ENCODE measurements around the gene PALS1. TPM values are rescaled to one million over a fixed set of nuclear protein-coding genes. Genes with fewer than 3 reads are reported as not detected.

Gene PALS1
- total and polyA plus RNA-seq, 5 donors from 2014 or later = 1.4 to 9.0 (median 1.8) TPM

GRCh38 chr14:67221248-67221981, 19.8 kb upstream of the PALS1 start:
- H3K4me3 Mint-ChIP-seq = no peak overlapping the region
- H3K27me3 ChIP-seq (ENCODE audit: control insufficient read depth, insufficient read depth, low read length) = peaks cover 8% of the 10 kb centered on the region
- DNase-seq (no peak), ATAC-seq (ENCODE audit: low read depth in 2 of 2) (no peak)
- H3K36me3 Mint-ChIP-seq = no peaks in the 10 kb centered on the region
- H3K4me1 ChIP-seq (ENCODE audit: control insufficient read depth, insufficient read depth, low read length, poor library complexity, severe bottlenecking) = no peaks in the 10 kb centered on the region
- no peak overlapping the region for H3K27ac Mint-ChIP-seq
- H3K4me3 ChIP-seq (ENCODE audit: low read depth, low read length) = no peak overlapping the region
- no peaks in the 10 kb centered on the region for H3K4me1 Mint-ChIP-seq
- H3K9me3 Mint-ChIP-seq = peaks cover 0 to 4% (median 0%) of the 10 kb centered on the region in 7 donors
- peaks cover 33% of the 10 kb centered on the region for H3K27me3 Mint-ChIP-seq
- peaks cover 0 to 4% of the 10 kb centered on the region in 2 experiments for H3K9me3 ChIP-seq (ENCODE audit: control insufficient read depth in 2 of 2, low read length in 2 of 2)
- H3K36me3 ChIP-seq (ENCODE audit: control insufficient read depth, insufficient read depth, low read length) = no peaks in the 10 kb centered on the region
- H3K27ac ChIP-seq (ENCODE audit: insufficient read depth, low read length, poor library complexity, severe bottlenecking) = no peak overlapping the region

DNA sequence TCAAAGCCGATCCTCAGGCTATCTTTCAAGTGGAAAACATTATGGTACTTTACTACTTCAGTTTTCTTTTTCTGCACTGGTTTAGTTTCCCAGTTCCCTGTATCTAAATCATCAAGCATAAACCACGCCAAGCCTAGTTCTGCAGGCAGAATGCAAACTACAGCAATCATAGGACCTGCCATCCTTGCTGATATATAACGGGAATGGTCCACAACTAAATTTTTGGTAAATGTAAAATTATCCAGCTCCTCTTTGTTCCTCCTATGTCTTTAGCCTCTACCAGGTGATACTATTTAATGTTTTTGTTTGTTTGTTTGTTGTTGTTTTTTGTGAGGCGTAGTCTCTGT, 19.3 kb upstream of the PALS1 start:
- no peak overlapping the region for H3K4me3 Mint-ChIP-seq
- no peak for ATAC-seq (ENCODE audit: low read depth in 2 of 2)
- H3K9me3 Mint-ChIP-seq = peaks cover 0 to 4% (median 0%) of the 10 kb centered on the region in 7 donors
- H3K4me1 ChIP-seq (ENCODE audit: control insufficient read depth, insufficient read depth, low read length, poor library complexity, severe bottlenecking) = no peaks in the 10 kb centered on the region
- H3K27ac Mint-ChIP-seq = no peak overlapping the region
- no peak for DNase-seq
- H3K36me3 ChIP-seq (ENCODE audit: control insufficient read depth, insufficient read depth, low read length) = no peaks in the 10 kb centered on the region
- peaks cover 33% of the 10 kb centered on the region for H3K27me3 Mint-ChIP-seq
- no peak overlapping the region for H3K4me3 ChIP-seq (ENCODE audit: low read depth, low read length)
- H3K27me3 ChIP-seq (ENCODE audit: control insufficient read depth, insufficient read depth, low read length) = peaks cover 7% of the 10 kb centered on the region
- no peak overlapping the region for H3K27ac ChIP-seq (ENCODE audit: insufficient read depth, low read length, poor library complexity, severe bottlenecking)
- no peaks in the 10 kb centered on the region for H3K36me3 Mint-ChIP-seq
- peaks cover 0 to 4% of the 10 kb centered on the region in 2 experiments for H3K9me3 ChIP-seq (ENCODE audit: control insufficient read depth in 2 of 2, low read length in 2 of 2)
- no peaks in the 10 kb centered on the region for H3K4me1 Mint-ChIP-seq

DNA sequence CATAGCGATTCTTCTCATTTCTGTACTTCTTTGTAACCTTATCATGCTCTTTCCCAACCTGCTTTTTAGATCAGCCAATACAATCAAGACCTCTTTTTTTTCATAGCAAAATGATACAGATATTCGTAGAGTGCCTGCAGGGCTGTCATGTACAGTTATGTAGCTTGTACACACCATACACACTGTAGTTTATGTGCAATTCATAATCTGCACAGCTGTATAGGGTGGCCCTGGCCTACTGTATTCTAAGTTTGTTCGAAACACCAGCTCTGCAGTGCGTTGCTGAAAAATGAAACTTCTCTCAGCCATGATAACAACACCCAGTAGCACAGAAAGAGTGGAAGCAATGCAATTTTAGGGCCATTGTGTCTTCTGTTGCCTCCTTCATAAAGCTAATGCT, 15.7 kb upstream of the PALS1 start:
- Histone ChIP-seq H3K36me3 (ENCODE audit: control insufficient read depth, insufficient read depth, low read length) (no peaks in the 10 kb centered on the region), H3K4me1 (ENCODE audit: control insufficient read depth, insufficient read depth, low read length, poor library complexity, severe bottlenecking) (no peaks in the 10 kb centered on the region), H3K27ac (ENCODE audit: insufficient read depth, low read length, poor library complexity, severe bottlenecking) (no peak overlapping the region), H3K4me3 (ENCODE audit: low read depth, low read length) (no peak overlapping the region), H3K27me3 (ENCODE audit: control insufficient read depth, insufficient read depth, low read length) (peaks cover 3% of the 10 kb centered on the region), H3K9me3 (ENCODE audit: control insufficient read depth in 2 of 2, low read length in 2 of 2) (no peaks in the 10 kb centered on the region)
- DNase-seq = no peak
- Mint-ChIP-seq H3K4me1 (no peaks in the 10 kb centered on the region), H3K27ac (no peak overlapping the region), H3K27me3 (peaks cover 33% of the 10 kb centered on the region), H3K36me3 (no peaks in the 10 kb centered on the region), H3K4me3 (no peak overlapping the region), H3K9me3 (peaks cover 0 to 2% (median 0%) of the 10 kb centered on the region in 7 donors)
- ATAC-seq (ENCODE audit: low read depth in 2 of 2) = no peak

DNA sequence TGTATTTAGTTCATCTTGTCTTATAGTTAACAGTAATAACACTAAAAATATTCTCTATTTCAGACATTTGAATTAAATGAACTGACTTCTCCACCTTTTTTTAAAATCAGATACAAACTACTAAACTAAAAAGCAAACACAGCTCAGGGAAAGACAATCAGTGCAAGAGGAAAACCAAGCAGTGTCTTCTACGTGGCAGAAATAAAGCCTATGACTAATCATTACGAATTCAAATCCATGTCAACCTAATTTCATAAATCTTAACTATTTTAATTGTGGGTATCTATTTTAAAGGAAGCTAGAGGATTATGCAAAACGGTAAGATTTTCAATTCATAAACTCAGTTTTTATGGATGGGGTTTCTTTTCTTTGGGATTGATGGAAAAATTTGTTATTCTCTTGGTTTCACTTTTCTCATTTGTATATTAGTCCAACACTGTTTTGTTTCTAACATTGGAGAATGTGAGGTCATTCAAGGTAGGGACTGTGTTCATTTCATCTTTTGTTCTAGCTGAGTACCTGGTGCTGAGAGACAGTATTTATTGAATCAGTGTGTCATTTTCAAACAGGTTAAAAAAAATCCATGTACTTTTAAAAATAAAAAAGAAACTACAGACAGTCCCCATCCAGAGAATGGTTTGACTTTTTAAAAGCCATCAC, 12.8 kb upstream of the PALS1 start:
- peaks cover under 1% of the 10 kb centered on the region for H3K27me3 ChIP-seq (ENCODE audit: control insufficient read depth, insufficient read depth, low read length)
- no peak overlapping the region for H3K4me3 Mint-ChIP-seq
- ATAC-seq (ENCODE audit: low read depth in 2 of 2) (no peak), DNase-seq (no peak)
- no peaks in the 10 kb centered on the region for H3K4me1 ChIP-seq (ENCODE audit: control insufficient read depth, insufficient read depth, low read length, poor library complexity, severe bottlenecking)
- peaks cover 15% of the 10 kb centered on the region for H3K27me3 Mint-ChIP-seq
- H3K4me3 ChIP-seq (ENCODE audit: low read depth, low read length) = no peak overlapping the region
- H3K27ac Mint-ChIP-seq = peak overlapping the region in 1 of 3 donors; percentile 15
- no peaks in the 10 kb centered on the region for H3K36me3 ChIP-seq (ENCODE audit: control insufficient read depth, insufficient read depth, low read length)
- H3K27ac ChIP-seq (ENCODE audit: insufficient read depth, low read length, poor library complexity, severe bottlenecking) = no peak overlapping the region
- no peaks in the 10 kb centered on the region for H3K9me3 ChIP-seq (ENCODE audit: control insufficient read depth in 2 of 2, low read length in 2 of 2)
- H3K9me3 Mint-ChIP-seq = peaks cover 0 to 2% (median 0%) of the 10 kb centered on the region in 7 donors
- no peaks in the 10 kb centered on the region for H3K36me3 Mint-ChIP-seq
- H3K4me1 Mint-ChIP-seq = no peaks in the 10 kb centered on the region

DNA sequence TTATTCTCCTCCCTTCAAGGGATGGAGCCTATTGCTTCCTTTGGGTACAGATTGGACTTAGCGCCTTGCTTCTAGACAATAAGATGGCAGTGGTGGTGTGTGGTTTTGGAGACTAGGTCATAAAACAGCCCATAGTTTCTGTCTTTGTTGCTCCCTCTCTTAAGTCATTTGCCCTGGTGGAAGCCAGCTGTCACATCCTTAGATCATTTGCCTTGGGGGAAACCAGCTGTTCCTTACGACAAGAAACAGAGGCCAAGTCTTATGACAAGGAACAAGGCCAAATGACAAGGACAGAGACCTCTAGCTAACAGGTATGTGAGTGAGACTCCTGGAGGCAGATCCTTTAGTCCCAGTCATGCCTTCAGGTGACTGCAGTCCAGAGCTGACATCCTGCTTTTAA, 9.2 kb upstream of the PALS1 start:
- no peaks in the 10 kb centered on the region for H3K36me3 ChIP-seq (ENCODE audit: control insufficient read depth, insufficient read depth, low read length)
- Mint-ChIP-seq H3K27me3 (peaks cover 5% of the 10 kb centered on the region), H3K4me3 (no peak overlapping the region), H3K4me1 (no peaks in the 10 kb centered on the region), H3K9me3 (no peaks in the 10 kb centered on the region), H3K27ac (no peak overlapping the region), H3K36me3 (no peaks in the 10 kb centered on the region)
- H3K27me3 ChIP-seq (ENCODE audit: control insufficient read depth, insufficient read depth, low read length) = no peaks in the 10 kb centered on the region
- ATAC-seq (ENCODE audit: low read depth in 2 of 2) (no peak), DNase-seq (peak in 1 of 3 donors; percentile 4)
- no peak overlapping the region for H3K27ac ChIP-seq (ENCODE audit: insufficient read depth, low read length, poor library complexity, severe bottlenecking)
- no peaks in the 10 kb centered on the region for H3K4me1 ChIP-seq (ENCODE audit: control insufficient read depth, insufficient read depth, low read length, poor library complexity, severe bottlenecking)
- no peaks in the 10 kb centered on the region for H3K9me3 ChIP-seq (ENCODE audit: control insufficient read depth in 2 of 2, low read length in 2 of 2)
- H3K4me3 ChIP-seq (ENCODE audit: low read depth, low read length) = no peak overlapping the region

DNA sequence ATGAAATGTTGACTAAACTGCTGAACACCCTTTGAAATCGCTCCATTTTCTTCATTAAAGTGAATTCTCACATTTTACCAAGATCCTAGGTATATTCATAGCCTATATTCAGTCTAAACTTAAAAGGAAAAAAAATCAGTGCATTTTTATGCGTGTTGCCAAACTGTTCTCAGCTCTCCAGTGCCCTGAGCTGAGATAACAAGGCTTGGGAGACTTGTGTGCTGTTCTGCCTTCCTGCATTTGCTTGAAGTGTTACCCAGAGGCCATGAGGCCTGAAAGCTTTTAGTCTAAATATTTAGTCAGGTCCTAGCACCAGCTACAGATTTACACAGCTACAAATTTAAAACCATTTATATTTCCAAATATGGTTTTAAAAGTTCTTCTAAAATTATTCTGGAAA, 8.6 kb upstream of the PALS1 start:
- no peak overlapping the region for H3K27ac Mint-ChIP-seq
- ATAC-seq (ENCODE audit: low read depth in 2 of 2) = no peak
- H3K4me1 ChIP-seq (ENCODE audit: control insufficient read depth, insufficient read depth, low read length, poor library complexity, severe bottlenecking) = no peaks in the 10 kb centered on the region

DNA sequence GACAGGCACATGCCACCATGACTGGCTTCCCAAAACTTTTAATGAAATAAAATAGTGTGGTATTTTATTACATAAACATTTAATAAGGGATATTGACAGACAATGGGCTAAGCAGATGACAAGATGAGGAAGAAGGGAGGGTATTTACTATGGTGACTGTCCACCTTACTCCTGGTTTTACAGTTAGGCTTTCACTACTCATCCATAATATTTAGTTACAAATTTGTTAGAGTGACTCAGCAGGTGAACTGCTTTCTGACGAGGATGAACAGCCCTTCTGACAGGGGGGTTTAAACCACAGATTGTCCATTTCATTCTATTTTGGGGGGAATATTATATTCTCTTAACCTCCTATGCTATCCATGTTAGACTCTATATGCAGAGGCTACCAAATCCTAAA, 3.6 kb upstream of the PALS1 start:
- H3K4me1 ChIP-seq (ENCODE audit: control insufficient read depth, insufficient read depth, low read length, poor library complexity, severe bottlenecking) = peaks cover 15% of the 10 kb centered on the region
- no peaks in the 10 kb centered on the region for H3K9me3 ChIP-seq (ENCODE audit: control insufficient read depth in 2 of 2, low read length in 2 of 2)
- Mint-ChIP-seq H3K27ac (no peak overlapping the region), H3K4me3 (peak overlapping the region in 1 of 4 donors; percentile 6), H3K27me3 (peaks cover 28% of the 10 kb centered on the region), H3K9me3 (peaks cover 0 to 1% (median 0%) of the 10 kb centered on the region in 7 donors), H3K4me1 (peaks cover 8 to 22% (median 13%) of the 10 kb centered on the region in 4 donors), H3K36me3 (no peaks in the 10 kb centered on the region)
- no peaks in the 10 kb centered on the region for H3K36me3 ChIP-seq (ENCODE audit: control insufficient read depth, insufficient read depth, low read length)
- H3K4me3 ChIP-seq (ENCODE audit: low read depth, low read length) = no peak overlapping the region
- H3K27ac ChIP-seq (ENCODE audit: insufficient read depth, low read length, poor library complexity, severe bottlenecking) = no peak overlapping the region
- DNase-seq = no peak
- H3K27me3 ChIP-seq (ENCODE audit: control insufficient read depth, insufficient read depth, low read length) = no peaks in the 10 kb centered on the region
- ATAC-seq (ENCODE audit: low read depth in 2 of 2) = no peak

More for the DNA sequence above, 8.6 kb upstream of the PALS1 start:
- peaks cover 5% of the 10 kb centered on the region for H3K27me3 Mint-ChIP-seq
- Histone ChIP-seq H3K36me3 (ENCODE audit: control insufficient read depth, insufficient read depth, low read length) (no peaks in the 10 kb centered on the region), H3K4me3 (ENCODE audit: low read depth, low read length) (no peak overlapping the region), H3K27me3 (ENCODE audit: control insufficient read depth, insufficient read depth, low read length) (no peaks in the 10 kb centered on the region), H3K9me3 (ENCODE audit: control insufficient read depth in 2 of 2, low read length in 2 of 2) (no peaks in the 10 kb centered on the region), H3K27ac (ENCODE audit: insufficient read depth, low read length, poor library complexity, severe bottlenecking) (no peak overlapping the region)
- H3K4me3 Mint-ChIP-seq = no peak overlapping the region
- no peaks in the 10 kb centered on the region for H3K36me3 Mint-ChIP-seq
- no peaks in the 10 kb centered on the region for H3K9me3 Mint-ChIP-seq
- DNase-seq = no peak
- H3K4me1 Mint-ChIP-seq = no peaks in the 10 kb centered on the region

DNA sequence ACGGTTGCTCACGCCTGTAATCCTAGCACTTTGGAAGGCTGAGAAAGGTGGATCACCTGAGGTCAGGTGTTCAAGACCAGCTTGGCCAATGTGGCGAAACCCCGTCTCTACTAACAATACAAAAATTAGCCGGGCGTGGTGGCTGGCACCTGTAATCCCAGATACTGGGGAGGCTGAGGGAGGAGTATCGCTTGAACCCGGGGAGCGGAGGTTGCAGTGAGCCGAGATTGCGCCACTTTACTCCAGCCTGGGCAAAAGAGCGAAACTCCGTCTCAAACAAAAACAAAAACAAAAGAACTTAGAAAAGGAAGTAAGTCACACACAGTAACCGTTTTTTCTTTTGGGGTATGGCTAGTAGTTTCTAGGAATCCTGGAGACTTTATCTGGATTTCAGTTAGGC, 1.7 kb upstream of the PALS1 start:
- Histone ChIP-seq H3K36me3 (ENCODE audit: control insufficient read depth, insufficient read depth, low read length) (no peaks in the 10 kb centered on the region), H3K9me3 (ENCODE audit: control insufficient read depth in 2 of 2, low read length in 2 of 2) (no peaks in the 10 kb centered on the region), H3K4me3 (ENCODE audit: low read depth, low read length) (no peak overlapping the region), H3K27ac (ENCODE audit: insufficient read depth, low read length, poor library complexity, severe bottlenecking) (no peak overlapping the region), H3K27me3 (ENCODE audit: control insufficient read depth, insufficient read depth, low read length) (no peaks in the 10 kb centered on the region), H3K4me1 (ENCODE audit: control insufficient read depth, insufficient read depth, low read length, poor library complexity, severe bottlenecking) (peaks cover 15% of the 10 kb centered on the region)
- Mint-ChIP-seq H3K27ac (no peak overlapping the region), H3K9me3 (peaks cover 0 to 1% (median 0%) of the 10 kb centered on the region in 7 donors), H3K4me3 (peak overlapping the region; percentile 91 to 100 (median 94)), H3K4me1 (peaks cover 13 to 28% (median 19%) of the 10 kb centered on the region in 4 donors), H3K36me3 (no peaks in the 10 kb centered on the region), H3K27me3 (peaks cover 24% of the 10 kb centered on the region)
- ATAC-seq (ENCODE audit: low read depth in 2 of 2) = no peak
- no peak for DNase-seq
